Suprapubic skin (tissue), 4 donors: ENCODE measurements around the gene ZNF683. TPM values are rescaled to one million over a fixed set of nuclear protein-coding genes. Genes with fewer than 3 reads are reported as not detected.
A peak's percentile ranks its signal among the peaks of the same experiment; 100 is the strongest.

ENCODE experiments used
- DNase-seq, 2 donors: peaks; one replicate each; pipeline ENCODE4 v3.0.0-alpha.2; 2019; ENCODE audit warnings: low spot score in 2 of 2
- H3K27ac ChIP-seq: fragments of 200-600 bp; sonication (generic); one replicate; pipeline ENCODE4 v1.5.1; 2019
- H3K27me3 ChIP-seq: fragments of 200-600 bp; sonication (generic); one replicate; pipeline ENCODE4 v1.5.1; 2019
- H3K36me3 ChIP-seq: fragments of 200-600 bp; sonication (generic); one replicate; pipeline ENCODE4 v1.5.1; 2019
- H3K4me1 ChIP-seq: fragments of 200-600 bp; sonication (generic); one replicate; pipeline ENCODE4 v1.5.1; 2019
- H3K4me3 ChIP-seq: fragments of 200-600 bp; sonication (generic); one replicate; pipeline ENCODE4 v1.5.1; 2019; ENCODE audit warnings: mild to moderate bottlenecking
- H3K9me3 ChIP-seq: fragments of 200-600 bp; sonication (generic); one replicate; pipeline ENCODE4 v1.5.1; 2019
- EP300 ChIP-seq: sonication (generic); formaldehyde crosslinking; IDR thresholded peaks from one replicate; pipeline ENCODE4 v1.6.1; 2017; ENCODE audit warnings: antibody characterized with exemption
- POLR2A ChIP-seq, 2 donors: fragments of 450-650 bp; IDR thresholded peaks; one replicate each; pipeline ENCODE4 v1.6.1; 2017; ENCODE audit warnings: antibody characterized with exemption in 2 of 2, mild to moderate bottlenecking in 2 of 2, moderate library complexity in 2 of 2
- POLR2AphosphoS5 ChIP-seq, 3 donors: sonication (generic); formaldehyde crosslinking; IDR thresholded peaks; one replicate each; pipeline ENCODE4 v1.6.1; 2017; ENCODE audit warnings: antibody characterized with exemption in 3 of 3
- whole genome bisulfite sequencing: methylation state at CpG from one replicate; pipeline ENCODE4 v1.1.5; 2018; 5-methylcytosine and 5-hydroxymethylcytosine counted together
- total RNA-seq, 4 donors: library from RNA; depleted of rRNA; stranded (reverse); fragments of >200 nt; gene quantifications; one replicate each; pipeline ENCODE4 v1.1.0, GENCODE V29; 2016
- TF ChIP-seq, protein P1 (sequence below), 2 donors: fragments of 200-600 bp in 1 of 2; fragments of 450-650 bp in 1 of 2; sonication (generic) in 1 of 2; IDR thresholded peaks; one replicate each; pipeline ENCODE4 v1.5.1; 2016 to 2019; ENCODE audit warnings: antibody characterized with exemption in 2 of 2, mild to moderate bottlenecking in 1 of 2, moderate library complexity in 1 of 2

ZNF683 gene
- total RNA-seq, 4 donors from 2014 or later = not detected

DNA sequence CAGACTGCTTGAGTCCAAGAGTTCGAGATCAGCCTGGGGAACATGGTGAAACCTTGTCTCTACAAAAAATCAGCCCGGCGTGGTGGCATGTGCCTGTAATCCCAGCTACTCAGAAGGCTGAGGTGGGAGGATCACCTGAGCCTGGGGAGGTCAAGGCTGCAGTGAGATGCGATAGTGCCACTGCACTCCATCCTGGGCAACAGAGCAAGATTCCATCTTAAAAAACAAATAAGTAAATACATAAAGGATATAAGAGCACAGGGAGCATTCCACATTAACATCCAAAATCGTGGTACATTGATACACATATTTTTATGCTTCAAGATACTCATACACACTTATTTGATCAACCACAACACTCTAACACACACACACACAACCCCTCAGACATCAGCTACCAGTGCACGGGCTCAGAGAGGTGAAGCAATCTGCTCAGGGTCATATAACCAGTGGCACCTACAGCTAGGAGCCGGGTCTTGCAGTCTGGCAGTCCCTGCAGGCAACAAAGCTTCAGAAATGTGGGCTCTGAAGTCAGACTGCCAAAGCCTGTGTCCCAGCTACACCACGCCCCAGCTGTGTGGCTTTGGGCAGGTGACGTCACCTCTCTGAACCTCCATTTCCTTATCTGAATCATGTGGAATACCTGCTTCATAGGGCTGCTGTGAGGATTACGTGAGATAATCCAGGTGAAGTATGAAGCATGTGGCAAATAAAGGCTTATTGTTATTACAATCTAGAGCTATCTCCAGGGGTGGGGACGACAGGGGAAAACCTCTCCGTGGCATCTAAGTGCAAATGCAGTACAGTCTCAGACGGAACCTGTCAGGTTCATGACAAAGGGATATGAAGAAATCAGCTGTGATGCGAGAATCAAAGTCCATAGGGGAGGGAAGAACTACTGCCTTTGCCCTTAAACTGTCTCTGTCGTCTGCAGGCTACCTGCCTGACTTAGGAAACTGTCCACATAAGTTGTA is 13.9 kb downstream of the ZNF683 start:
- Histone ChIP-seq H3K4me1 (peaks cover 63% of the 10 kb centered on the region), H3K9me3 (no peaks in the 10 kb centered on the region), H3K27ac (peak overlapping the region; percentile 59), H3K27me3 (peaks cover 45% of the 10 kb centered on the region), H3K36me3 (no peaks in the 10 kb centered on the region), H3K4me3 (no peak overlapping the region)
- no peak for DNase-seq
- 48% methylated on average over 13 of the region's 15 CpGs for WGBS
- TF ChIP-seq POLR2AphosphoS5 (IDR thresholded peaks at IDR 0.05) = no peak
- TF ChIP-seq EP300 = no peak
- no peak for TF ChIP-seq POLR2A (IDR thresholded peaks at IDR 0.05)
- TF ChIP-seq, protein P1, sequence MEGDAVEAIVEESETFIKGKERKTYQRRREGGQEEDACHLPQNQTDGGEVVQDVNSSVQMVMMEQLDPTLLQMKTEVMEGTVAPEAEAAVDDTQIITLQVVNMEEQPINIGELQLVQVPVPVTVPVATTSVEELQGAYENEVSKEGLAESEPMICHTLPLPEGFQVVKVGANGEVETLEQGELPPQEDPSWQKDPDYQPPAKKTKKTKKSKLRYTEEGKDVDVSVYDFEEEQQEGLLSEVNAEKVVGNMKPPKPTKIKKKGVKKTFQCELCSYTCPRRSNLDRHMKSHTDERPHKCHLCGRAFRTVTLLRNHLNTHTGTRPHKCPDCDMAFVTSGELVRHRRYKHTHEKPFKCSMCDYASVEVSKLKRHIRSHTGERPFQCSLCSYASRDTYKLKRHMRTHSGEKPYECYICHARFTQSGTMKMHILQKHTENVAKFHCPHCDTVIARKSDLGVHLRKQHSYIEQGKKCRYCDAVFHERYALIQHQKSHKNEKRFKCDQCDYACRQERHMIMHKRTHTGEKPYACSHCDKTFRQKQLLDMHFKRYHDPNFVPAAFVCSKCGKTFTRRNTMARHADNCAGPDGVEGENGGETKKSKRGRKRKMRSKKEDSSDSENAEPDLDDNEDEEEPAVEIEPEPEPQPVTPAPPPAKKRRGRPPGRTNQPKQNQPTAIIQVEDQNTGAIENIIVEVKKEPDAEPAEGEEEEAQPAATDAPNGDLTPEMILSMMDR (IDR thresholded peaks at IDR 0.05) = no peak

DNA sequence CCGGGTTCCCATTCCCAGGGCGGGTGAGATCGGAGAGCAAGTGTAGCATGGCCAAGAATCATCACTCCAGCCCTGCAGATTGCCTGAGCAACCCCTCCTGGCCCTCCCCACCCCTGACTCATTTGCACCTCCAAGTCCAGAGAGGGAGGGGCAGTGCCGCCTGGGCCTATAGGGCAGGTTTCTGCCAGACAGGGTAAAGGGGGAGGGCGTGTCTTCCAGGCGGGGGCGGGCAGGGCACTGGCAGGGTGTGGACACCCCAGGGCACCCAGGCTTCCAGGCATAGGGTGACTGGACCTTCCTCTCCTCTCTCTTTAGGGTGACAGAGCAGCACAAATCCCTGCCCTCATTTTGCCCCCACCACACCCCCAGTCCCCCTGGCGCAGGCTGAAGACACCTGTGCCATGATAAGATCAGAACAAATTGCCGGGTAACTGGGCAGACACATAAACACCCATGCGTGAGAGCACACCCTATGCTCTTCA is 15.4 kb downstream of the ZNF683 start:
- peak overlapping the region; percentile 59 for H3K27ac ChIP-seq
- peaks cover 72% of the 10 kb centered on the region for H3K4me1 ChIP-seq
- H3K27me3 ChIP-seq = peaks cover 34% of the 10 kb centered on the region
- H3K36me3 ChIP-seq = no peaks in the 10 kb centered on the region
- H3K9me3 ChIP-seq = no peaks in the 10 kb centered on the region
- TF ChIP-seq POLR2A (IDR thresholded peaks at IDR 0.05) (no peak), POLR2AphosphoS5 (IDR thresholded peaks at IDR 0.05) (no peak), EP300 (no peak)
- TF ChIP-seq, protein P1 (IDR thresholded peaks at IDR 0.05) = no peak
- 45% methylated on average over 9 of the region's 10 CpGs for WGBS
- DNase-seq = no peak
- no peak overlapping the region for H3K4me3 ChIP-seq

DNA sequence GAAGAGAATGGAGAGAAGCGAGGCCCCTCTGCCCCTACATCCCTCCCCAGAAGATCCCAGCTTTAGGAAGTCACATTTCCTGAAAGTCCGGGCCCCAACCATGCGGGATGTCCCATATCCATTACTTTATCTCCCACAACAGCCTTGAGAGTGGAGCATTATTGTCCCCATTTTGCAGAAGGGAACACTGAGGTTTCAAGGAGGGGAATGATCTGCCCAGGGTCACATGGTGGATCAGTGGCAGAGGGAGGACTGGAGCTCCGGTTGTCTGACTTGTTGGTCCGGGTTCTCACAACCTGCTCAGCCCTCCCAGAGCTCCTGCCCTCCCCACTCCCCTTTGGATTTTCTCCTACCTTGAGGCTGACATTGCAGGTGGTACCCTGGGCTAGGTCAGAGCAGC is 16.4 kb downstream of the ZNF683 start:
- Histone ChIP-seq H3K4me1 (peaks cover 79% of the 10 kb centered on the region), H3K9me3 (no peaks in the 10 kb centered on the region), H3K27ac (peak overlapping the region; percentile 59), H3K27me3 (peaks cover 23% of the 10 kb centered on the region), H3K36me3 (no peaks in the 10 kb centered on the region), H3K4me3 (no peak overlapping the region)
- 88% methylated on average over 5 of the region's 5 CpGs for WGBS
- no peak for TF ChIP-seq POLR2AphosphoS5 (IDR thresholded peaks at IDR 0.05)
- no peak for TF ChIP-seq POLR2A (IDR thresholded peaks at IDR 0.05)
- TF ChIP-seq, protein P1 (IDR thresholded peaks at IDR 0.05) = no peak
- no peak for TF ChIP-seq EP300
- DNase-seq = no peak

DNA sequence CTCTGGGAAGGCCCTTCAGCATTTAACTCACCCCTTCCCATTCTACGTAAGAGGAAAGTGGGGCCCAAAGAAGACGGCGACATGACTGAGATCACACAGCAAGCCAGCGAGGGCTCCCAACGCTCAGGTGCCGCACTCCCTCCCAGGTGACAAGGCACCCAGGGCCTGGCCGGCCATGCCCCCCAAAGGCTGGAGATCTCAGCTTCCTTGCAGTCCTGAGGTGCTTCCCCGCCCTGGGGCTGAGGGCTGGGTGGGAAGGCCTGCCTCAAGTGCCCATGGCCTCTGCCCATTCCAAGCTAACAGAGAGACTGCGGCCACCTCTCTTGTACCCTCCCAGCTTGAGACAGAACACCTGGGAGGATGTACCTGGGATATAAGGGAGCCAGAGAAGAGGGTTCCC is 17.6 kb downstream of the ZNF683 start:
- H3K27ac ChIP-seq = no peak overlapping the region
- no peaks in the 10 kb centered on the region for H3K36me3 ChIP-seq
- H3K9me3 ChIP-seq = no peaks in the 10 kb centered on the region
- no peak for DNase-seq
- H3K27me3 ChIP-seq = peaks cover 12% of the 10 kb centered on the region
- 96% methylated on average over 7 of the region's 9 CpGs for WGBS
- no peak overlapping the region for H3K4me3 ChIP-seq
- TF ChIP-seq EP300 (no peak), POLR2A (IDR thresholded peaks at IDR 0.05) (no peak), POLR2AphosphoS5 (IDR thresholded peaks at IDR 0.05) (no peak)
- TF ChIP-seq, protein P1 (IDR thresholded peaks at IDR 0.05) = no peak
- H3K4me1 ChIP-seq = peaks cover 77% of the 10 kb centered on the region
